CD4-positive, alpha-beta T cell (primary cell): ENCODE data around the gene STX1A. TPM values are rescaled to one million over a fixed set of nuclear protein-coding genes. Genes with fewer than 3 reads are reported as not detected.
"Not testable (repeated sequence)": the region's sequence is repeated elsewhere in the genome, so short reads cannot be mapped to it uniquely, and the experiment has no call there.

ENCODE experiments used
- ATAC-seq: fragments of 200-7000 bp; cut with Tn5 transposase; one replicate; pipeline ENCODE4 v1.10.0; 2022; ENCODE audit warnings: mild to moderate bottlenecking; ENCODE audit not compliant: poor library complexity
- CTCF ChIA-PET: fragments of 350-600 bp; sonication (Branson Sonifier 250); formaldehyde crosslinking; loops from one replicate; lab custom pipeline; 2021; ENCODE audit warnings: antibody characterized with exemption, inconsistent platforms; lab: Charles Lee
- POLR2A ChIA-PET: fragments of 350-600 bp; sonication (Branson Sonifier 250); formaldehyde crosslinking; loops from one replicate; lab custom pipeline; 2021; ENCODE audit warnings: antibody characterized with exemption, inconsistent platforms; lab: Charles Lee
- DNase-seq, 14 experiments: peaks; one replicate each; pipeline ENCODE4 v3.0.0-alpha.2; 2013 to 2020; ENCODE audit warnings: mixed read lengths in 2 of 14
- H3K27ac ChIP-seq, 2 donors: one replicate each; pipeline versions ENCODE4 v1.5.1 to v1.7.0; 2013; ENCODE audit warnings: low read length in 2 of 2, low read depth in 1 of 2, mild to moderate bottlenecking in 1 of 2
- H3K27me3 ChIP-seq, 2 experiments: 1 replicate in 1 of 2; 2 replicates in 1 of 2; pipeline versions ENCODE4 v1.6.1 to v1.7.0; 2013; ENCODE audit warnings: low read length in 2 of 2, control low read depth in 1 of 2, mild to moderate bottlenecking in 1 of 2, moderate library complexity in 1 of 2; ENCODE audit not compliant: insufficient read depth in 2 of 2, control insufficient read depth in 1 of 2
- H3K36me3 ChIP-seq: one replicate; pipeline ENCODE4 v1.6.1; 2013; ENCODE audit warnings: low read length, control low read depth; ENCODE audit not compliant: insufficient read depth
- H3K4me1 ChIP-seq: one replicate; pipeline ENCODE4 v1.6.1; 2013; ENCODE audit warnings: low read length, control low read depth; ENCODE audit not compliant: insufficient read depth
- H3K4me3 ChIP-seq: one replicate; pipeline ENCODE4 v1.5.1; 2013; ENCODE audit warnings: mild to moderate bottlenecking, low read length, moderate library complexity
- H3K9me3 ChIP-seq, 2 experiments: 1 replicate in 1 of 2; 2 replicates in 1 of 2; pipeline versions ENCODE4 v1.6.1 to v1.7.0; 2013; ENCODE audit warnings: low read length in 2 of 2, mild to moderate bottlenecking in 2 of 2, control low read depth in 1 of 2, moderate library complexity in 1 of 2; ENCODE audit not compliant: control insufficient read depth in 1 of 2, insufficient read depth in 1 of 2
- H3K27ac Mint-ChIP-seq: one replicate; pipeline ENCODE4 v1.8.0; 2020; ENCODE audit warnings: mixed read lengths
- H3K27me3 Mint-ChIP-seq: one replicate; pipeline ENCODE4 v1.8.0; 2021; ENCODE audit warnings: mixed read lengths
- H3K36me3 Mint-ChIP-seq: one replicate; pipeline ENCODE4 v1.8.0; 2021; ENCODE audit warnings: low read depth, mixed read lengths
- H3K4me1 Mint-ChIP-seq: one replicate; pipeline ENCODE4 v1.8.0; 2021; ENCODE audit warnings: low read depth, mixed read lengths
- H3K4me3 Mint-ChIP-seq: one replicate; pipeline ENCODE4 v1.8.0; 2020; ENCODE audit warnings: mild to moderate bottlenecking, mixed read lengths
- H3K9me3 Mint-ChIP-seq: one replicate; pipeline ENCODE4 v1.8.0; 2020; ENCODE audit warnings: mixed read lengths
- intact Hi-C, 2 experiments: fragments of 100-400 bp; cut with DNase I in 1 of 2; cut with micrococcal nuclease in 1 of 2; formaldehyde crosslinking; loops; one replicate each; pipeline versions ENCODE4 v1.15.1 to v1.9.0; 2023 to 2025; cut with DNase I, micrococcal nuclease
- total RNA-seq, 174 experiments: library from RNA in 2 of 174; stranded (reverse) in 2 of 174; gene quantifications; one replicate each; pipeline ENCODE4 v1.2.3 and lab custom pipeline; 2021 to 2026
- TF ChIP-seq, protein P1 (sequence below): fragments of 200-600 bp; IDR thresholded peaks from one replicate; pipeline ENCODE4 v1.8.0; 2022; ENCODE audit warnings: antibody characterized with exemption, mild to moderate bottlenecking

STX1A gene
- total RNA-seq, 2 experiments from 2014 or later = 15.5 to 20.7 TPM

- H3K27ac Mint-ChIP-seq = no peak overlapping the region
- intact Hi-C loops = no loop called here
- peak overlapping the region; percentile 15 for H3K4me3 Mint-ChIP-seq
Observed at GRCh38 chr7:73679709-73680108, 39.8 kb downstream of the STX1A start.

DNA sequence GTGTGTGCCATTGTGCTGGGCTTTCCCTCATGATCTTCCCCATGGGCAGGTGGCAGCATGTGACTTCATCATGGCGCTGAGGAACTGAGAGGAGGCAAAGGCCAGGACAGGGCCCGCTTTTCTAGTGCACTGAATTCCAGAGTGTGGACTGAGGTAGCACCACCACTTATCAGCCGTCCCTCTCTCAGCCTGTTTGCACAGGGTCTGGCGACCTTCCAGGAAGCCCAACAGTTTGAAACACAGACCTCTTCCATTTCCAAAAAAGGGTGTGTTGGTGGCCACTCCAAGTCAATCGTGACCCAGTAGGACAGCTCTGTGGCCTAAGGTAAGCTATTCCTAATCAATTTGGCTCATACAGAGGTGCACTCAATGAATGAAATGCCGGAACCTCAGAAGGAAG lies 40.6 kb downstream of the STX1A start:
- intact Hi-C loops = no loop called here
- no peak overlapping the region for H3K27ac Mint-ChIP-seq
- CTCF ChIA-PET = no interaction called here
- TF ChIP-seq, protein P1, sequence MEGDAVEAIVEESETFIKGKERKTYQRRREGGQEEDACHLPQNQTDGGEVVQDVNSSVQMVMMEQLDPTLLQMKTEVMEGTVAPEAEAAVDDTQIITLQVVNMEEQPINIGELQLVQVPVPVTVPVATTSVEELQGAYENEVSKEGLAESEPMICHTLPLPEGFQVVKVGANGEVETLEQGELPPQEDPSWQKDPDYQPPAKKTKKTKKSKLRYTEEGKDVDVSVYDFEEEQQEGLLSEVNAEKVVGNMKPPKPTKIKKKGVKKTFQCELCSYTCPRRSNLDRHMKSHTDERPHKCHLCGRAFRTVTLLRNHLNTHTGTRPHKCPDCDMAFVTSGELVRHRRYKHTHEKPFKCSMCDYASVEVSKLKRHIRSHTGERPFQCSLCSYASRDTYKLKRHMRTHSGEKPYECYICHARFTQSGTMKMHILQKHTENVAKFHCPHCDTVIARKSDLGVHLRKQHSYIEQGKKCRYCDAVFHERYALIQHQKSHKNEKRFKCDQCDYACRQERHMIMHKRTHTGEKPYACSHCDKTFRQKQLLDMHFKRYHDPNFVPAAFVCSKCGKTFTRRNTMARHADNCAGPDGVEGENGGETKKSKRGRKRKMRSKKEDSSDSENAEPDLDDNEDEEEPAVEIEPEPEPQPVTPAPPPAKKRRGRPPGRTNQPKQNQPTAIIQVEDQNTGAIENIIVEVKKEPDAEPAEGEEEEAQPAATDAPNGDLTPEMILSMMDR = no peak
- no peak overlapping the region for H3K27ac ChIP-seq
- H3K4me1 ChIP-seq = peaks cover 23% of the 10 kb centered on the region
- H3K27me3 Mint-ChIP-seq = no peaks in the 10 kb centered on the region
- no peak overlapping the region for H3K4me3 ChIP-seq
- peaks cover 27% of the 10 kb centered on the region for H3K4me1 Mint-ChIP-seq
- H3K4me3 Mint-ChIP-seq = no peak overlapping the region
- peaks cover 12% of the 10 kb centered on the region for H3K36me3 ChIP-seq
- no peaks in the 10 kb centered on the region for H3K27me3 ChIP-seq
- ATAC-seq (no peak), DNase-seq (no peak)
- H3K9me3 ChIP-seq = no peaks in the 10 kb centered on the region
- peaks cover 41% of the 10 kb centered on the region for H3K36me3 Mint-ChIP-seq
- POLR2A ChIA-PET = no interaction called here
- no peaks in the 10 kb centered on the region for H3K9me3 Mint-ChIP-seq

More at GRCh38 chr7:73679709-73680108, 39.8 kb downstream of the STX1A start:
- no peak overlapping the region for H3K27ac ChIP-seq
- peaks cover 12% of the 10 kb centered on the region for H3K36me3 ChIP-seq
- POLR2A ChIA-PET = no interaction called here
- no peak overlapping the region for H3K4me3 ChIP-seq
- H3K4me1 ChIP-seq = peaks cover 32% of the 10 kb centered on the region
- H3K27me3 ChIP-seq = no peaks in the 10 kb centered on the region
- ATAC-seq = no peak
- CTCF ChIA-PET = interaction anchor here (1.9 kb wide), 1 partner anchor 12 kb away, joined by 6 read pairs; the partner anchor contains the start of gene VPS37D
- Mint-ChIP-seq H3K4me1 (peaks cover 29% of the 10 kb centered on the region), H3K36me3 (peaks cover 43% of the 10 kb centered on the region), H3K9me3 (no peaks in the 10 kb centered on the region), H3K27me3 (no peaks in the 10 kb centered on the region)
- no peak for DNase-seq
- no peaks in the 10 kb centered on the region for H3K9me3 ChIP-seq
- TF ChIP-seq, protein P1 = no peak

DNA sequence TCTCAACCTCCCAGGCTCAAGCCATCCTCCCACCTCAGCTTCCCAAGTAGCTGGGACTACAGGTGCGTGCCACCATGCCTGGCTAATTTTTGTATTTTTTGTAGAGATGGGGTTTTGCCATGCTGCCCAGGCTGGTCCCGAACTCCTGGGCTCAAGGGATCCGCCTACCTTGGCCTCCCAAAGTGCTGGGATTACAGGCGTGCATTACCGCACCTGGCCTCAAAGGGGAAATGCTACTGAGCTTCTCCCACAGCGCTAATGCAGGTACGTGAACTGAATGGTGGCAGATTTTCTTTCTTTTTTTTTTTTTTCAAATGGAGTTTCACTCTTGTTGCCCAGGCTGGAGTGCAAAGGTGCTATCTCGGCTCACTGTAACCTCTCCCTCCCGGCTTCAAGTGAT lies 43.4 kb downstream of the STX1A start:
- H3K4me1 ChIP-seq, POLR2A ChIA-PET: not testable (repeated sequence)

More for the DNA sequence above, 43.4 kb downstream of the STX1A start:
- DNase-seq, H3K4me1 Mint-ChIP-seq, H3K4me3 Mint-ChIP-seq, H3K27me3 ChIP-seq, H3K9me3 ChIP-seq, ATAC-seq, H3K27me3 Mint-ChIP-seq, H3K9me3 Mint-ChIP-seq, H3K27ac ChIP-seq, intact Hi-C loops, H3K4me3 ChIP-seq, H3K27ac Mint-ChIP-seq: not testable (repeated sequence)
- peaks cover 21% of the 10 kb centered on the region for H3K36me3 Mint-ChIP-seq
- peaks cover 12% of the 10 kb centered on the region for H3K36me3 ChIP-seq
- CTCF ChIA-PET = interaction anchor here (0.6 to 1.2 kb wide), 2 partner anchors 8 to 32 kb away, joined by 3 to 5 read pairs; partner anchors contain the start of gene VPS37D
